H1 (cell line): ENCODE results near the gene AMBP. TPM values are rescaled to one million over a fixed set of nuclear protein-coding genes. Genes with fewer than 3 reads are reported as not detected.

ENCODE experiments used
- CTCF ChIA-PET: fragments of 300-600 bp; sonication (Branson Sonifier 250); formaldehyde crosslinking; loops from one replicate; lab custom pipeline; 2021; ENCODE audit not compliant: partially characterized antibody; lab: Charles Lee
- POLR2A ChIA-PET: fragments of 300-600 bp; sonication (Branson Sonifier 250); formaldehyde crosslinking; loops from one replicate; lab custom pipeline; 2021; ENCODE audit warnings: inconsistent platforms; ENCODE audit not compliant: partially characterized antibody; lab: Charles Lee
- DNase-seq, 2 experiments: peaks; one replicate each; pipeline versions ENCODE4 v3.0.0 to v3.0.0-alpha.2; 2010 to 2022; ENCODE audit warnings: low spot score in 2 of 2, low read depth in 1 of 2, mixed read lengths in 1 of 2
- FAIRE-seq: peaks from 2 replicates; lab custom pipeline; 2011; peaks lifted over from hg19 to GRCh38; lab: Jason Lieb, UNC
- H2AFZ ChIP-seq: 2 replicates; pipeline ENCODE4 v1.8.1; 2012; ENCODE audit warnings: low read length, inconsistent platforms
- H2AK5ac ChIP-seq: 2 replicates; pipeline ENCODE4 v1.6.1; 2013; ENCODE audit warnings: low read depth, low read length
- H2BK120ac ChIP-seq: replicated peaks from 2 replicates; pipeline ENCODE3; 2013; ENCODE audit warnings: low read depth, low read length, inconsistent platforms
- H2BK12ac ChIP-seq: 2 replicates; pipeline ENCODE4 v1.6.1; 2013; ENCODE audit warnings: low read depth, low read length
- H2BK15ac ChIP-seq: 2 replicates; pipeline ENCODE4 v1.6.1; 2013; ENCODE audit warnings: low read length
- H2BK20ac ChIP-seq: 2 replicates; pipeline ENCODE4 v1.6.1; 2013; ENCODE audit warnings: low read length
- H2BK5ac ChIP-seq: 2 replicates; pipeline ENCODE4 v1.6.1; 2013; ENCODE audit warnings: low read depth, low read length
- H3K14ac ChIP-seq: 2 replicates; pipeline ENCODE4 v1.6.1; 2013; ENCODE audit warnings: inconsistent platforms; ENCODE audit not compliant: insufficient read length
- H3K18ac ChIP-seq: 2 replicates; pipeline ENCODE4 v1.6.1; 2013; ENCODE audit warnings: low read length; ENCODE audit errors: extremely low read depth
- H3K23ac ChIP-seq: 2 replicates; pipeline ENCODE4 v1.6.1; 2013; ENCODE audit warnings: inconsistent platforms; ENCODE audit not compliant: insufficient read length
- H3K23me2 ChIP-seq: 2 replicates; pipeline ENCODE4 v1.6.1; 2013; ENCODE audit warnings: low read depth, low read length
- H3K27ac ChIP-seq: 2 replicates; pipeline ENCODE4 v1.6.1; 2011; ENCODE audit warnings: low read depth, low read length, inconsistent platforms
- H3K27me3 ChIP-seq, 4 experiments: replicated peaks in 1 of 4; 1 replicate in 1 of 4; 2 replicates in 3 of 4; pipeline versions ENCODE4 v1.6.1 to v1.8.1; 2011 to 2013; ENCODE audit warnings: low read length in 3 of 4, mild to moderate bottlenecking in 3 of 4, inconsistent platforms in 2 of 4, mixed read lengths in 2 of 4, moderate library complexity in 1 of 4; ENCODE audit not compliant: control insufficient read depth in 3 of 4, insufficient read depth in 3 of 4; ENCODE audit errors: extremely low read depth in 1 of 4
- H3K36me3 ChIP-seq, 4 experiments: 2 replicates each; pipeline versions ENCODE4 v1.6.1 to v1.8.1; 2011 to 2013; ENCODE audit warnings: mild to moderate bottlenecking in 4 of 4, low read length in 3 of 4, moderate library complexity in 2 of 4, control low read depth in 1 of 4, inconsistent platforms in 1 of 4; ENCODE audit not compliant: insufficient read depth in 4 of 4, control insufficient read depth in 2 of 4
- H3K4ac ChIP-seq: replicated peaks from 2 replicates; pipeline ENCODE3; 2013; ENCODE audit warnings: low read length, low read depth, mixed read lengths, inconsistent platforms; ENCODE audit not compliant: insufficient read length
- H3K4me1 ChIP-seq, 4 experiments: replicated peaks in 1 of 4; 1 replicate in 1 of 4; 2 replicates in 3 of 4; pipeline versions ENCODE4 v1.6.1 to v1.8.1; 2011 to 2013; ENCODE audit warnings: low read length in 3 of 4, inconsistent platforms in 2 of 4, mixed read lengths in 1 of 4; ENCODE audit not compliant: insufficient read depth in 4 of 4, control insufficient read depth in 3 of 4
- H3K4me2 ChIP-seq, 2 experiments: 2 replicates each; pipeline versions ENCODE4 v1.6.1 to v1.8.1; 2011 to 2013; ENCODE audit warnings: low read depth in 2 of 2, low read length in 2 of 2, control low read depth in 1 of 2, inconsistent platforms in 1 of 2, mild to moderate bottlenecking in 1 of 2; ENCODE audit not compliant: insufficient read depth in 1 of 2
- H3K4me3 ChIP-seq, 4 experiments: fragments of 200-600, 300-600 bp in 1 of 4; sonication (generic), shearing (Covaris generic), sonication (Bioruptor Twin) in 1 of 4; 2 replicates each; pipeline versions ENCODE4 v1.5.1 to v1.8.1; 2011 to 2016; ENCODE audit warnings: low read length in 4 of 4, low read depth in 3 of 4, control low read depth in 2 of 4, inconsistent platforms in 2 of 4, mild to moderate bottlenecking in 2 of 4, mixed read lengths in 1 of 4, moderate library complexity in 1 of 4; ENCODE audit not compliant: insufficient read depth in 2 of 4; ENCODE audit errors: extremely low read depth in 1 of 4
- H3K56ac ChIP-seq: replicated peaks from 2 replicates; pipeline ENCODE3; 2013; ENCODE audit warnings: low read depth, mild to moderate bottlenecking, mixed read lengths, low read length, inconsistent platforms; ENCODE audit not compliant: insufficient read length
- H3K79me1 ChIP-seq: 2 replicates; pipeline ENCODE4 v1.6.1; 2013; ENCODE audit warnings: low read depth, low read length, control low read depth
- H3K79me2 ChIP-seq, 2 experiments: 2 replicates each; pipeline versions ENCODE4 v1.6.1 to v1.8.1; 2012 to 2013; ENCODE audit warnings: low read length in 2 of 2, mild to moderate bottlenecking in 2 of 2, inconsistent platforms in 1 of 2; ENCODE audit not compliant: insufficient read depth in 2 of 2, control insufficient read depth in 1 of 2
- H3K9ac ChIP-seq, 4 experiments: replicated peaks in 1 of 4; 1 replicate in 1 of 4; 2 replicates in 3 of 4; pipeline versions ENCODE4 v1.6.1 to v1.8.1; 2011 to 2013; ENCODE audit warnings: low read depth in 3 of 4, low read length in 3 of 4, control low read depth in 2 of 4, mild to moderate bottlenecking in 2 of 4, moderate library complexity in 2 of 4, inconsistent platforms in 1 of 4; ENCODE audit errors: extremely low read depth in 1 of 4
- H3K9me3 ChIP-seq, 2 experiments: 2 replicates each; pipeline versions ENCODE4 v1.6.1 to v1.8.1; 2012 to 2013; ENCODE audit warnings: mild to moderate bottlenecking in 2 of 2, moderate library complexity in 2 of 2, control low read depth in 1 of 2, inconsistent platforms in 1 of 2, low read depth in 1 of 2, low read length in 1 of 2, mixed read lengths in 1 of 2; ENCODE audit not compliant: insufficient read depth in 2 of 2
- H4K20me1 ChIP-seq, 2 experiments: replicated peaks in 1 of 2; 2 replicates each; pipeline versions ENCODE3 to v1.8.1; 2011 to 2013; ENCODE audit warnings: inconsistent platforms in 2 of 2, low read length in 2 of 2, mild to moderate bottlenecking in 1 of 2; ENCODE audit not compliant: insufficient read depth in 2 of 2, control insufficient read depth in 1 of 2
- H4K5ac ChIP-seq: 2 replicates; pipeline ENCODE4 v1.6.1; 2013; ENCODE audit warnings: low read length, low read depth, mixed read lengths, inconsistent platforms; ENCODE audit not compliant: insufficient read length
- H4K8ac ChIP-seq: 2 replicates; pipeline ENCODE4 v1.8.0; 2013; ENCODE audit warnings: mild to moderate bottlenecking, moderate library complexity, low read length, inconsistent platforms; ENCODE audit not compliant: insufficient read depth; ENCODE audit errors: extremely low read depth
- H4K91ac ChIP-seq: replicated peaks from 2 replicates; pipeline ENCODE3; 2013; ENCODE audit warnings: low read length, mixed read lengths, inconsistent platforms; ENCODE audit not compliant: insufficient read length
- EZH2 ChIP-seq: fragments of 200-600 bp; sonication (generic); IDR thresholded peaks from 2 replicates; pipeline ENCODE4 v1.7.1; 2012; ENCODE audit warnings: low read depth, mild to moderate bottlenecking, moderate library complexity, low read length, inconsistent platforms; ENCODE audit not compliant: severe bottlenecking
- PHF8 ChIP-seq: fragments of 200-600 bp; sonication (generic); conservative IDR thresholded peaks from 2 replicates; pipeline ENCODE4 v1.7.1; 2012; ENCODE audit warnings: low read depth, mild to moderate bottlenecking, inconsistent platforms, low read length, moderate library complexity
- WGBS, 2 experiments: shearing (Covaris generic) in 1 of 2; methylation state at CpG; one replicate each; pipeline versions ENCODE4 v1.1.6 to v1.1.7; 2013 to 2015; ENCODE audit warnings: low lambda C conversion rate in 2 of 2, mixed read lengths in 2 of 2, inconsistent platforms in 1 of 2, low coverage in 1 of 2, missing lambda C conversion rate in 1 of 2; ENCODE audit not compliant: insufficient replicate concordance in 2 of 2, insufficient coverage in 1 of 2, insufficient read length in 1 of 2; ENCODE audit errors: extremely low coverage in 1 of 2, missing lambda C conversion rate in 1 of 2; 5-methylcytosine and 5-hydroxymethylcytosine counted together
- polyA plus RNA-seq, 7 experiments: library from polyadenylated mRNA; depleted of rRNA in 3 of 7; stranded (reverse) in 5 of 7; unstranded in 2 of 7; fragments of >200 nt in 5 of 7; fragments of 200-250 nt in 2 of 7; gene quantifications; 1 replicate in 5 of 7; 2 replicates in 1 of 7; 4 replicates in 1 of 7; pipeline versions ENCODE4 v1.2.1 to v1.2.3, GENCODE V29; 2011 to 2013; ENCODE audit warnings: missing spikeins in 2 of 7, mixed read lengths in 2 of 7
- total RNA-seq: library from RNA; stranded (reverse); fragmentation: NEBNext Ultra II Directional; extraction: Animal tissue kit (Norgen Biotek cat#: 25700); gene quantifications from 2 replicates; pipeline ENCODE4 v1.2.1, GENCODE V29; 2021

Gene AMBP
- total and polyA plus RNA-seq, 2 of the 8 experiments (the other 6 are each of a cell fraction or from before 2014, with no cell fraction given) = 3.0 to 4.0 TPM

DNA sequence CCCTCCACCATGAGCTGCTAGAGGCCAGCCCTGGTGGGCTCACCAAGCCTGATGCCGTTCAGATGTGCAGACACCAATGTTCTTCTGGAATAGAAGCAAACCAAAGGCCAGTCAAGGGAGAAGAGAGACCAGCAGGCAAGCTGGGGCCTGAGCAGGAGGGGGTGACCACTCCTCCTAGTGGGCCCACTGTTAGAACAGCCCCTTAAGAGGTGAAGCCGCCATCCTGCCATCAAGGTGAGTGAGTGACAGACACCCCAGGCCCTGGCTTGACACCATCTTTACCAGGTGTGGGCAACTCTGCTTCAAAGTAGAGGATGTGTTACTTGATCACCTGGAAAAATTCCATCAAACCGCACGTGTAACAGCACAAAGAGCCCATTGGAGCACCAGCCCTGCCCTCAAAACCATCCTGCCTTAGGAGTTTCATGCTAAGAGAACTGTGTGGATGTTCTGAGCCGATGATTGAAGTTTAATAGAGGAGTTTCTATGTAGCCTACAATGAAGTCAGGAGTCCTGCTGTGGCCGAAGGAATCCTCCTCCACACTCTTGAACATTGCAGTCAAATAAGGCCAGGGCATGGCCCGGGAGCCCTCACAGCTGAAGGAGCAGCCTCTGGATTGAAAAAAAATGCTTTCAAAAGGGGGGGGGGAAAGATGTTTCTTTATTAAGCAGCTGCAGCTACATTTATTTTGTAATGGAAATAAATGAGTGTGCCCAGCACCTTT is 20.8 kb downstream of the AMBP start:
- Histone ChIP-seq H3K36me3 (0 out of 8 replicates have a peak, but pooled peaks cover 0 to 4% (median 0%) of the 10 kb centered on the region in 4 experiments), H3K23me2 (no peaks in the 10 kb centered on the region), H3K4me2 (no peak overlapping the region), H3K18ac (no peak overlapping the region), H2BK120ac (no peak overlapping the region), H3K14ac (no peak overlapping the region), H3K23ac (no peak overlapping the region), H2BK20ac (no peak overlapping the region), H3K27ac (no peak overlapping the region), H4K20me1 (no peaks in the 10 kb centered on the region), H3K4me1 (no peaks in the 10 kb centered on the region), H3K79me1 (no peaks in the 10 kb centered on the region), H3K9me3 (no peaks in the 10 kb centered on the region), H3K27me3 (no peaks in the 10 kb centered on the region), H3K79me2 (no peaks in the 10 kb centered on the region), H3K4ac (no peak overlapping the region), H2BK12ac (no peak overlapping the region), H2AK5ac (no peak overlapping the region), H2BK15ac (no peak overlapping the region), H4K5ac (no peak overlapping the region), H4K8ac (no peak overlapping the region), H3K9ac (no peak overlapping the region), H3K56ac (no peak overlapping the region), H2AFZ (no peak overlapping the region), H3K4me3 (no peak overlapping the region), H2BK5ac (no peak overlapping the region), H4K91ac (no peak overlapping the region)
- TF ChIP-seq EZH2 (no peak), PHF8 (no peak)
- 93% methylated on average over 7 of the region's 7 CpGs; no CpG with 5 or more reads in 1 of the 2 experiments for WGBS, 2 experiments
- no peak for FAIRE-seq
- ChIA-PET POLR2A (interaction anchor here (0.6 kb wide), 1 partner anchor 202 kb away, joined by 3 read pairs; no protein-coding TSS in a partner anchor), CTCF (interaction anchor here (0.7 to 1.9 kb wide), 7 partner anchors 11 to 376 kb away, joined by 3 to 5 read pairs (median 4); no protein-coding TSS in a partner anchor)
- DNase-seq = no peak
